ENCODE results near the gene TPCN1.

DNA sequence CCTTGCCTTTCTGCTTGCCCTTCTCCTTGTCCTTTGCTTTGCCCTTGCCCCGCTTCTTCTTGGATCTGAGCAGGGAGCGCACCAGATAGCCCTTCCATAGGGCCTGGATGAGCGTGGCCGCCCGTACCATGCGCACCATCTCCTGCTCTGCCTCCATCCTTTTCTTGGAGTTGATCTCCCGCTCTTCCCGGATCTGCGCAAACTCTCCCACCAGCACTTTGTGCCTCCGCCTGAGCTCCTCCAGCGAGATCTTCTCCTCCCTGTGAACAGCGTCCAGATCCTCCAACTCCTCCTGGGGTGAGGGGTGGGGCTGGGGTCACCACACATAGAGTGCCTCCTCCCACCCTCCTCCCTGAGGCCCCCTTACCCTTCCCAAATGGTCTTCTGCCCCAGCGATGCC lies 25.7 kb upstream of the TPCN1 start:
- TF ChIP-seq CTCF (IDR thresholded peaks at IDR 0.05) (no peak), POLR2A (IDR thresholded peaks at IDR 0.05) (no peak)
